H9 (cell line): ENCODE results near the gene TMEM63A. TPM values are rescaled to one million over a fixed set of nuclear protein-coding genes. Genes with fewer than 3 reads are reported as not detected.
"Not testable (repeated sequence)": the region's sequence is repeated elsewhere in the genome, so short reads cannot be mapped to it uniquely, and the experiment has no call there.

ENCODE experiments used
- DNase-seq: peaks from one replicate; pipeline ENCODE4 v3.0.0-alpha.2; 2017
- H2AFZ ChIP-seq: one replicate; pipeline ENCODE4 v1.6.1; 2013; ENCODE audit warnings: mild to moderate bottlenecking, low read length, control low read depth, moderate library complexity
- H2AK5ac ChIP-seq: 2 replicates; pipeline ENCODE4 v1.6.1; 2013; ENCODE audit warnings: low read length, control low read depth, mixed read lengths; ENCODE audit not compliant: insufficient read length
- H2BK120ac ChIP-seq: one replicate; pipeline ENCODE4 v1.6.1; 2013; ENCODE audit warnings: low read depth, mild to moderate bottlenecking, low read length, control low read depth, inconsistent platforms; ENCODE audit not compliant: poor library complexity, severe bottlenecking
- H2BK12ac ChIP-seq: 2 replicates; pipeline ENCODE4 v1.6.1; 2013; ENCODE audit warnings: low read length, control low read depth, mixed read lengths, low read depth; ENCODE audit not compliant: insufficient read length
- H2BK15ac ChIP-seq: 2 replicates; pipeline ENCODE4 v1.6.1; 2013; ENCODE audit warnings: low read depth, low read length, control low read depth
- H2BK20ac ChIP-seq: one replicate; pipeline ENCODE4 v1.6.1; 2013; ENCODE audit warnings: low read depth, mild to moderate bottlenecking, low read length, control low read depth, inconsistent platforms; ENCODE audit not compliant: poor library complexity, severe bottlenecking
- H2BK5ac ChIP-seq: 2 replicates; pipeline ENCODE4 v1.6.1; 2013; ENCODE audit warnings: low read length, control low read depth, mixed read lengths; ENCODE audit not compliant: insufficient read length
- H3K14ac ChIP-seq: 2 replicates; pipeline ENCODE4 v1.6.1; 2013; ENCODE audit warnings: low read length, control low read depth; ENCODE audit not compliant: insufficient read depth
- H3K18ac ChIP-seq: 2 replicates; pipeline ENCODE4 v1.6.1; 2013; ENCODE audit warnings: low read depth, mild to moderate bottlenecking, mixed read lengths, low read length, control low read depth; ENCODE audit not compliant: insufficient read length
- H3K23ac ChIP-seq: 2 replicates; pipeline ENCODE4 v1.6.1; 2013; ENCODE audit warnings: low read length, control low read depth, mixed read lengths, low read depth; ENCODE audit not compliant: insufficient read length
- H3K23me2 ChIP-seq: 2 replicates; pipeline ENCODE4 v1.6.1; 2013; ENCODE audit warnings: low read depth, mild to moderate bottlenecking, mixed read lengths, low read length, control low read depth; ENCODE audit not compliant: insufficient read length, poor library complexity, severe bottlenecking
- H3K27ac ChIP-seq: 2 replicates; pipeline ENCODE4 v1.5.1; 2013; ENCODE audit warnings: low read length, control low read depth, mixed read lengths, low read depth; ENCODE audit not compliant: insufficient read length
- H3K27me3 ChIP-seq: 2 replicates; pipeline ENCODE4 v1.6.1; 2013; ENCODE audit warnings: low read length, control low read depth, inconsistent platforms; ENCODE audit not compliant: insufficient read depth
- H3K4ac ChIP-seq: 2 replicates; pipeline ENCODE4 v1.6.1; 2013; ENCODE audit warnings: low read depth, mild to moderate bottlenecking, control low read depth, inconsistent platforms, low read length, moderate library complexity
- H3K4me1 ChIP-seq: 2 replicates; pipeline ENCODE4 v1.6.1; 2013; ENCODE audit warnings: low read length, control low read depth, inconsistent platforms; ENCODE audit not compliant: insufficient read depth
- H3K4me2 ChIP-seq: 2 replicates; pipeline ENCODE4 v1.6.1; 2013; ENCODE audit warnings: low read length, control low read depth, mixed read lengths; ENCODE audit not compliant: insufficient read length, insufficient read depth
- H3K56ac ChIP-seq: 2 replicates; pipeline ENCODE4 v1.6.1; 2013; ENCODE audit warnings: low read depth, mild to moderate bottlenecking, mixed read lengths, low read length, control low read depth; ENCODE audit not compliant: insufficient read length
- H3K79me1 ChIP-seq: 2 replicates; pipeline ENCODE4 v1.6.1; 2013; ENCODE audit warnings: low read depth, mild to moderate bottlenecking, moderate library complexity, low read length, control low read depth, inconsistent platforms; ENCODE audit not compliant: insufficient read depth, poor library complexity, severe bottlenecking
- H3K79me2 ChIP-seq: 2 replicates; pipeline ENCODE4 v1.6.1; 2013; ENCODE audit warnings: low read length, control low read depth, inconsistent platforms; ENCODE audit not compliant: insufficient read depth
- H3K9ac ChIP-seq: 2 replicates; pipeline ENCODE4 v1.6.1; 2013; ENCODE audit warnings: low read length, control low read depth, mixed read lengths; ENCODE audit not compliant: insufficient read length; ENCODE audit errors: extremely low read depth
- H3K9me3 ChIP-seq: one replicate; pipeline ENCODE4 v1.6.1; 2013; ENCODE audit warnings: low read depth, low read length, inconsistent platforms; ENCODE audit not compliant: control insufficient read depth
- H3T11ph ChIP-seq: one replicate; pipeline ENCODE4 v1.6.1; 2013; ENCODE audit warnings: mild to moderate bottlenecking, low read length, control low read depth, inconsistent platforms
- H4K20me1 ChIP-seq: one replicate; pipeline ENCODE4 v1.6.1; 2013; ENCODE audit not compliant: control insufficient read depth, insufficient read length, insufficient read depth
- H4K5ac ChIP-seq: 2 replicates; pipeline ENCODE4 v1.6.1; 2013; ENCODE audit warnings: low read depth, mild to moderate bottlenecking, mixed read lengths, low read length, control low read depth; ENCODE audit not compliant: insufficient read length
- H4K8ac ChIP-seq: replicated peaks from 2 replicates; pipeline ENCODE4 v1.6.1; 2013; ENCODE audit warnings: low read length, control low read depth, mixed read lengths, low read depth; ENCODE audit not compliant: insufficient read length
- H4K91ac ChIP-seq: 2 replicates; pipeline ENCODE4 v1.6.1; 2013; ENCODE audit warnings: low read depth, mild to moderate bottlenecking, moderate library complexity, mixed read lengths, low read length, control low read depth; ENCODE audit not compliant: insufficient read length
- H3K27ac Mint-ChIP-seq, 3 experiments: 2 replicates in 2 of 3; 3 replicates in 1 of 3; pipeline ENCODE4 v1.8.0; 2020 to 2021; ENCODE audit warnings: mixed read lengths in 3 of 3, mild to moderate bottlenecking in 1 of 3, moderate library complexity in 1 of 3
- H3K27me3 Mint-ChIP-seq: 2 replicates; pipeline ENCODE4 v1.8.0; 2021; ENCODE audit warnings: low read depth, mild to moderate bottlenecking, moderate library complexity, mixed read lengths
- H3K36me3 Mint-ChIP-seq, 3 experiments: 2 replicates in 2 of 3; 3 replicates in 1 of 3; pipeline ENCODE4 v1.8.0; 2020 to 2021; ENCODE audit warnings: low read depth in 3 of 3, mixed read lengths in 3 of 3; ENCODE audit not compliant: insufficient read depth in 1 of 3
- H3K4me1 Mint-ChIP-seq, 2 experiments: 2 replicates each; pipeline ENCODE4 v1.8.0; 2020; ENCODE audit warnings: mixed read lengths in 2 of 2
- H3K4me3 Mint-ChIP-seq, 2 experiments: 2 replicates in 1 of 2; 3 replicates in 1 of 2; pipeline ENCODE4 v1.8.0; 2020 to 2021; ENCODE audit warnings: mild to moderate bottlenecking in 2 of 2, mixed read lengths in 2 of 2, moderate library complexity in 1 of 2
- H3K9me3 Mint-ChIP-seq, 2 experiments: 2 replicates in 1 of 2; 3 replicates in 1 of 2; pipeline ENCODE4 v1.8.0; 2020; ENCODE audit warnings: mild to moderate bottlenecking in 2 of 2, mixed read lengths in 2 of 2, moderate library complexity in 1 of 2
- WGBS: extraction: QIAGEN DNeasy Blood & Tissue Kit; methylation state at CpG from one replicate; pipeline ENCODE4 v1.1.7; 2013; ENCODE audit warnings: missing lambda C conversion rate, low lambda C conversion rate, mixed read lengths; ENCODE audit not compliant: insufficient read length; ENCODE audit errors: extremely low coverage; 5-methylcytosine and 5-hydroxymethylcytosine counted together
- microRNA-seq: library from miRNA; unstranded; fragments of <30 nt; microRNA quantifications from one replicate; pipeline ENCODE4, GENCODE V29; 2020; ENCODE audit warnings: borderline microRNAs expressed
- total RNA-seq: library from RNA; stranded (reverse); gene quantifications from 2 replicates; pipeline ENCODE4 v1.2.1, GENCODE V29; 2021

Gene TMEM63A
- total RNA-seq, 1 experiment from 2014 or later, result 75.7 TPM

GRCh38 chr1:225796097-225796496 is 86.1 kb downstream of the TMEM63A start:
- not testable (repeated sequence) for H3K14ac ChIP-seq, H3K79me2 ChIP-seq, H3K79me1 ChIP-seq, H3K27me3 ChIP-seq, H3T11ph ChIP-seq, H4K8ac ChIP-seq, H3K4me3 Mint-ChIP-seq, H2BK120ac ChIP-seq, H2BK5ac ChIP-seq, H4K5ac ChIP-seq, H3K9ac ChIP-seq, H2BK15ac ChIP-seq, H3K27ac ChIP-seq, H2BK12ac ChIP-seq, H4K91ac ChIP-seq, H3K23me2 ChIP-seq, H3K4me1 ChIP-seq, H3K23ac ChIP-seq, H3K27me3 Mint-ChIP-seq, H4K20me1 ChIP-seq, H3K18ac ChIP-seq, H3K4ac ChIP-seq, DNase-seq, H2AFZ ChIP-seq, H2AK5ac ChIP-seq, H3K4me2 ChIP-seq, H3K27ac Mint-ChIP-seq, H3K4me1 Mint-ChIP-seq, H2BK20ac ChIP-seq, H3K56ac ChIP-seq
- peaks cover 15% of the 10 kb centered on the region for H3K9me3 ChIP-seq
- H3K9me3 Mint-ChIP-seq, result peaks cover 42 to 44% of the 10 kb centered on the region in 2 experiments
- no CpG with 5 or more reads among the region's 18 CpGs for WGBS
- H3K36me3 Mint-ChIP-seq, result peaks cover 62 to 74% (median 65%) of the 10 kb centered on the region in 3 experiments

Small RNAs within 50 kb of the gene (microRNA-seq; reads per million reads assigned to microRNA genes)
- 0.58 reads per million for gene MIR6741

Other genes starting within 250 kb of the TMEM63A start
- gene ENAH, start 229.3 kb downstream of the TMEM63A start, total RNA-seq, result 284 and 285 TPM in 2 replicates
- 396 and 403 TPM in 2 replicates for gene SRP9, start 104.6 kb downstream of the TMEM63A start, total RNA-seq
- gene EPHX1, start 72.3 kb downstream of the TMEM63A start, total RNA-seq, result 40.6 and 41.0 TPM in 2 replicates
- gene LEFTY1, start 6.8 kb upstream of the TMEM63A start, total RNA-seq, result 102 and 107 TPM in 2 replicates
- gene PYCR2, start 41.9 kb upstream of the TMEM63A start, total RNA-seq, result 104 TPM in 2 replicates
- 16.3 and 16.9 TPM in 2 replicates for gene LEFTY2, start 58.8 kb upstream of the TMEM63A start, total RNA-seq
- 20.5 and 21.7 TPM in 2 replicates for gene SDE2, start 117.0 kb upstream of the TMEM63A start, total RNA-seq
- gene H3-3A, start 180.3 kb upstream of the TMEM63A start, total RNA-seq, result 1,129 and 1,182 TPM in 2 replicates